SH-SY5Y (cell line): ENCODE results near the gene GSTP1.

Experiments
- GATA2 ChIP-seq: IDR thresholded peaks from 2 replicates; pipeline ENCODE4 v1.6.1; 2011; ENCODE audit warnings: mild to moderate bottlenecking, low read depth, low read length
- GATA3 ChIP-seq: IDR thresholded peaks from 2 replicates; pipeline ENCODE4 v1.6.1; 2011; ENCODE audit warnings: low read depth, mild to moderate bottlenecking, low read length, moderate library complexity

GRCh38 chr11:67616431-67617242, 33.0 kb downstream of the GSTP1 start:
- TF ChIP-seq GATA3 (no peak), GATA2 (no peak)
